Kidney (tissue), 14 donors: ENCODE data around the gene SLC1A7. TPM values are rescaled to one million over a fixed set of nuclear protein-coding genes. Genes with fewer than 3 reads are reported as not detected.

Source experiments
- DNase-seq, 5 donors: peaks; one replicate each; pipeline ENCODE4 v3.0.0-alpha.2; 2013 to 2020
- FAIRE-seq: peaks from 2 replicates; lab custom pipeline; 2012; peaks lifted over from hg19 to GRCh38; lab: Jason Lieb, UNC
- H3K27ac ChIP-seq, 2 donors: one replicate each; pipeline ENCODE4 v1.7.0; 2013; ENCODE audit warnings: low read depth in 2 of 2, low read length in 2 of 2, inconsistent platforms in 1 of 2
- H3K27me3 ChIP-seq: one replicate; pipeline ENCODE4 v1.7.1; 2013; ENCODE audit warnings: low read length, inconsistent platforms; ENCODE audit not compliant: control insufficient read depth, insufficient read depth
- H3K36me3 ChIP-seq, 3 donors: one replicate each; pipeline versions ENCODE4 v1.7.0 to v1.7.1; 2013; ENCODE audit warnings: low read length in 3 of 3, control low read depth in 1 of 3, inconsistent platforms in 1 of 3; ENCODE audit not compliant: insufficient read depth in 3 of 3, control insufficient read depth in 2 of 3
- H3K4me1 ChIP-seq, 3 donors: one replicate each; pipeline versions ENCODE4 v1.7.0 to v1.7.1; 2013; ENCODE audit warnings: low read length in 3 of 3, inconsistent platforms in 1 of 3, low read depth in 1 of 3; ENCODE audit not compliant: control insufficient read depth in 2 of 3, insufficient read depth in 2 of 3
- H3K4me3 ChIP-seq, 3 donors: one replicate each; pipeline versions ENCODE4 v1.7.0 to v1.8.1; 2013; ENCODE audit warnings: low read length in 3 of 3, control low read depth in 1 of 3, inconsistent platforms in 1 of 3
- H3K9ac ChIP-seq, 3 donors: one replicate each; pipeline versions ENCODE4 v1.7.0 to v1.7.1; 2013; ENCODE audit warnings: low read length in 3 of 3, control low read depth in 1 of 3, inconsistent platforms in 1 of 3
- H3K9me3 ChIP-seq, 3 donors: one replicate each; pipeline versions ENCODE4 v1.7.0 to v1.7.1; 2013; ENCODE audit warnings: low read length in 3 of 3, control low read depth in 1 of 3, inconsistent platforms in 1 of 3; ENCODE audit not compliant: control insufficient read depth in 2 of 3, insufficient read depth in 1 of 3
- intact Hi-C: fragments of 100-400 bp; cut with DNase I; formaldehyde crosslinking; loops from one replicate; pipeline ENCODE4 v1.11.1; 2022
- polyA plus RNA-seq: library from polyadenylated mRNA; stranded (reverse); fragments of 350-450 nt; fragmentation: Illumina TruSeq; extraction: RNeasy Lipid Tissue Mini Kit (QIAGEN cat#74804); gene quantifications from one replicate; pipeline ENCODE4 v1.2.3, GENCODE V29; 2014; ENCODE audit warnings: low read depth, low replicate concordance; ENCODE audit not compliant: insufficient read depth
- total RNA-seq: library from RNA; stranded (reverse); fragmentation: NEBNext Ultra II Directional; extraction: Animal tissue kit (Norgen Biotek cat#: 25700); gene quantifications from one replicate; pipeline ENCODE4 v1.2.1, GENCODE V29; 2021
- TF ChIP-seq, protein P1 (sequence below): IDR thresholded peaks from 3 replicates; pipeline ENCODE4 v1.5.1; 2012; ENCODE audit warnings: mild to moderate bottlenecking, moderate library complexity, borderline replicate concordance; ENCODE audit not compliant: insufficient read depth; ENCODE audit errors: extremely low read depth
- donor health status: control.
- donor health status: control.
- donor health status: control.
- donor health status: control.
- donor health status: control.
- donor health status: DM: yes; HTN: yes; CAD: no.
- donor health status: Normal renal cell carcinoma (clear cell type).

Gene SLC1A7
- total and polyA plus RNA-seq, 2 donors from 2014 or later: 1.0 TPM; not detected in 1

DNA sequence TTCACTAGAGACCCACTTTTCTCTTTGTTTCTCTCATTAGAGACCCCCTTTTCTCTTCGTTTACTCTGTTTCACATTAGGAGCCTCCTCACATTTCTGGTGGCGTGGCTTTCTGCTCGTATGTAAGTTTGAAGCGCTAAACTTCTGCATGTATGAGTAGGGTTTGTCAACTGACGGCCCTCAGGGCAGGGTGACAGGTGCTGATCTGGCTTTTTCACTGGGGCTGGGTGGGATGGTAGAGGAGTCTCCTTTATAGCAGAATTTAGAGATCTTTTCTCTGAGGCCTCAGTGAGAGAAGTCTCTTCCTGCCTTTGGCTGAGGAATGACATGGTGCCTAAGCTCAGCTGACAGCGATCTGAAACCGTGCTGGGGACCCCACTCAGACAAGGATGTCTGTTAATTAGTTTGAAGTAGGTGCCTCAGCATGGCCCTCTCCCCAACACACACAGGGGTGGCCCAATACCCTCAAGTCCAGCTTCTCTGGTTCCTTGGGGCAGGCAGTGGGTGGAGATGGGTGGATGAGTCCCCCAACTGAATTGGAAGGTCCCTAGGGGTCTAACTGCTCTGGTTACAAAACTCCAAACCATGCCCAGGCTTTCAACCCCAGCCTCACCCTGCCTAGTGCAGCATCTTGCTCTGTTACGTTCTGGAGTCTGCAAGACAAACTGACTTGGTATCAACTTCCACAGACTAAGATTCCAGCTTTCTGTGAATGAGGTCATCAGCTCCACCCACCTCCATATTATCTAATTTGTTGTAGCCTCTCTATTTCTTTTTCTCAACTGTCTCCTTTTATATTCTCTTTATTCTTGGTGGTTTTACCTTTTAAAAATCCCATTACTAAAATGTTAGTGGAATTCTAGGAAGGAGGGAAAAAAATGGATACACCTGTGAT is 3.2 kb downstream of the SLC1A7 start:
- intact Hi-C loops: no loop called here
- no peak for DNase-seq
- no peak for FAIRE-seq
- peaks cover 0 to 6% (median 0%) of the 10 kb centered on the region in 3 donors for H3K9me3 ChIP-seq
- H3K27ac ChIP-seq: no peak overlapping the region
- H3K36me3 ChIP-seq: no peaks in the 10 kb centered on the region
- no peak overlapping the region for H3K4me3 ChIP-seq
- no peak overlapping the region for H3K9ac ChIP-seq
- H3K27me3 ChIP-seq: no peaks in the 10 kb centered on the region
- TF ChIP-seq, protein P1, sequence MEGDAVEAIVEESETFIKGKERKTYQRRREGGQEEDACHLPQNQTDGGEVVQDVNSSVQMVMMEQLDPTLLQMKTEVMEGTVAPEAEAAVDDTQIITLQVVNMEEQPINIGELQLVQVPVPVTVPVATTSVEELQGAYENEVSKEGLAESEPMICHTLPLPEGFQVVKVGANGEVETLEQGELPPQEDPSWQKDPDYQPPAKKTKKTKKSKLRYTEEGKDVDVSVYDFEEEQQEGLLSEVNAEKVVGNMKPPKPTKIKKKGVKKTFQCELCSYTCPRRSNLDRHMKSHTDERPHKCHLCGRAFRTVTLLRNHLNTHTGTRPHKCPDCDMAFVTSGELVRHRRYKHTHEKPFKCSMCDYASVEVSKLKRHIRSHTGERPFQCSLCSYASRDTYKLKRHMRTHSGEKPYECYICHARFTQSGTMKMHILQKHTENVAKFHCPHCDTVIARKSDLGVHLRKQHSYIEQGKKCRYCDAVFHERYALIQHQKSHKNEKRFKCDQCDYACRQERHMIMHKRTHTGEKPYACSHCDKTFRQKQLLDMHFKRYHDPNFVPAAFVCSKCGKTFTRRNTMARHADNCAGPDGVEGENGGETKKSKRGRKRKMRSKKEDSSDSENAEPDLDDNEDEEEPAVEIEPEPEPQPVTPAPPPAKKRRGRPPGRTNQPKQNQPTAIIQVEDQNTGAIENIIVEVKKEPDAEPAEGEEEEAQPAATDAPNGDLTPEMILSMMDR: no peak
- peaks cover 0 to 4% (median 3%) of the 10 kb centered on the region in 3 donors for H3K4me1 ChIP-seq

DNA sequence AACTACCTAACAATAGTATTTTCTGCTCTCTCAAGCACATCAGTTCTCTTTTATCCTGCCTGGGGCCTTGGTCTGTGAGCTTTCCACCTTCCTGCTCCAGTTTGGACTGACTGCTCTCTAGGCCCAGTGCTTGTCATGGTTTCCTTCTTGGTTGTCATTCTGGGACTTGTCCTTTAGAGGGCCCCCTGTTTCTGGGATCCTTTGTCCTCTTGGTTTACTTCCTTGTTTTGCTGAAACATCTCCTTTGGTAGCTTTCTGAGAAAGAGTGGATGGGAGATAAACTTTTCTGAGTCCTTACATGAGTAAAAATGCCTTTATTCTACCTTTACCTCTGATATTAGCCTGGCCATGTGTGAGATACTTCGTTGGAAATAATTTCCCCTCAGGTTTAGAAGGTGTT is 4.7 kb downstream of the SLC1A7 start:
- Histone ChIP-seq H3K27ac (no peak overlapping the region), H3K9me3 (peaks cover 0 to 6% (median 0%) of the 10 kb centered on the region in 3 donors), H3K36me3 (no peaks in the 10 kb centered on the region), H3K4me3 (no peak overlapping the region), H3K9ac (no peak overlapping the region), H3K27me3 (no peaks in the 10 kb centered on the region), H3K4me1 (peaks cover 0 to 4% (median under 1%) of the 10 kb centered on the region in 3 donors)
- TF ChIP-seq, protein P1: no peak
- intact Hi-C loops: no loop called here
- FAIRE-seq (no peak), DNase-seq (no peak)

DNA sequence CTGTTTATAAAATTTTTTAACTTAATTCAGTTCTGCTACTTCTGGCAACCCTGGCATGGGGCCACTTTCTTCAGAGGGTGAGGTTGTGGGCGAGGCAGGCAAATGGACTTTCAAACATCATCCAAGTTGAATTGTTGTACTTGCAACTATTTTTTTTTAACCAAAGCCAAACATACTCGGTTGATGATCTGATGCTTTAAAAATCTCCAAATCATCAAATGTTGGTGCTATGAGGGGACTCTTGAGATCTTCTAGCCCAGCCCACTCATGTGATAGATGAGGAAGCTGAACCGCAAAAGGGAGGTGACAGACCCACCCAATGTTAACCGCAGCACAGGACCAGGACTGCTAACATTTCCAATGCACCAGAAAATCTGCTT is 6.7 kb downstream of the SLC1A7 start:
- H3K9me3 ChIP-seq: peaks cover 0 to 6% (median 0%) of the 10 kb centered on the region in 3 donors
- peaks cover 0 to 4% (median 0%) of the 10 kb centered on the region in 3 donors for H3K4me1 ChIP-seq
- intact Hi-C loops: no loop called here
- H3K27ac ChIP-seq: no peak overlapping the region
- H3K27me3 ChIP-seq: no peaks in the 10 kb centered on the region
- H3K36me3 ChIP-seq: no peaks in the 10 kb centered on the region
- TF ChIP-seq, protein P1: no peak
- FAIRE-seq: no peak
- DNase-seq: no peak
- H3K9ac ChIP-seq: no peak overlapping the region
- no peak overlapping the region for H3K4me3 ChIP-seq
